ELR (cell line): ENCODE measurements around the gene RBM33.

Experiments
- DNase-seq: peaks from one replicate; pipeline ENCODE4 v3.0.0-alpha.2; 2015; ENCODE audit warnings: low read depth

RBM33 gene

DNA sequence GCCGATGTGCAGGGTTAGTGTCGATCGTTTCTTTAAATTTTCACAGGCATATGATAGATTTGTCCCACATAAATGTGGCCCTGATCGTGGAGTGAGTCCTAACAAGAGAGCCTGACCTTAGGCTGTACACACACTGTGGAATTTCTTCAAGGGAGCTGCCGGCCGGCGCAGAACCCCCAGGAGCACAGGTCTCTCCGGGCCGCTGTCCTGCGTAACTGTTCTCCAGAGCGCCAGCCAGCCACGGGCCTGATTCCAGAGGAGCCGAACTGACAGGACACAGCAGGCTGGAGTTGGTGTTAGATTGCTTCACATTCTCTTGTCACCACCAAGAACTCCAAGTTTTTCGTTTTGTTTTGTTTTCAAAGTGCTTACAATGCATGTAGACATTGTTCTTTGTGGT, 130.5 kb downstream of the RBM33 start:
- DNase-seq: no peak

DNA sequence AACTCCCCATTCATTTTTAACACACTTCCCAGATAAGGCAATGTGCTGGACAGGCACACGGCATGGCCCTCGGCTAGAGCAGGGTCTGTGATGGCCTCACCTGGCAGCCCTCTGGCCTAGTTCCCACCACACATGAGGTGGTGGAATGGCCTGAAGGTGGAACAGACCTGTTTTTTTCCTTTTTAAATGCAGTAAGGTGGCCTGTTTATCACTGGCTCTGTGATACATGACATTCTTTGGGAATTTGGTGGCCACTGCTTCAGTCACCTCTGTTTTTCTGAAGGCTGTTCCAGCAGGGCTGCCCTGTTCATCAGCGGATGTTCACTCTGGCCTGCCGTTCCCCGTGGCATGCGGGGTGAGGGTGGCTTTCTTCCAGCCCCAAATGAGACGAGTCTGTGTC, 131.2 kb downstream of the RBM33 start:
- DNase-seq: no peak

DNA sequence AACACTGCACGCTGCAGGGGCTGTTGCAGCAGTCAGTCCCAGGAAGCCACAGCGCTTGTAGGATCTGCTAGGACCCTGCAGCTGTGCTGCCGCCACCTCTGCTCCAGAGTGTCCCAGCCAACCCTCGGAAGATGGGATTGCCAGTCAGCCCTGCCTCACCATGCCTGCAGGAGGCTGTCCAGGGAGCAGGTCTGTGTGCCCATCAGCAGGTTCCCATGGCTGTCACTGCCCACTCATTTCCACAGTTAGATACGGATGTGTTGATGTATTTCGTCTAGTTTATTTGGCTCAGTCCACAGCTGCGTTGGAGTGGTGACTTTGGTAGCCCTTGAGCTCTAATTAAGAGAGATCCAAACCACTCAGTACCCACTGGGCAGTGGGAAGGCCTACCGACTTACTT, 132.1 kb downstream of the RBM33 start:
- DNase-seq: no peak

DNA sequence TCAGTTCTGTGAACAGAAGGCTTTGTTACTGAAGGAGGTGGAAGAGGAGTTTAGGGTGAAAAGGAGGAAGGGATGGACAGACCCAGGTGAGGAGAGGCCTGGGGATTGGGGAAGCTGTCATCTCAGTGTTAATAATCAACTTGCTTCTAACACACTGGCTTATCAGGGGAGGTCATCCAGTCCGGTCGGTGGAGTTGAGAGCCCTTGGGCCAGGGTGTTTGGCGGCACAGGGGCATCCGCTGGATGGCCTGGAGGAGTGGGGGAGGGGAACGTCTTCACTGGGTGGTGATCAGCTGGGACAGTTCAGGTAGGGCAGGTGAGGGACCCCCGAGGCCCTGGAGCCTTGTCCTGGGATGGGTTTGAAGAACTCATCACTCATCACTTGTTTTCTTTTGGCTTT, 133.9 kb downstream of the RBM33 start:
- DNase-seq: no peak

DNA sequence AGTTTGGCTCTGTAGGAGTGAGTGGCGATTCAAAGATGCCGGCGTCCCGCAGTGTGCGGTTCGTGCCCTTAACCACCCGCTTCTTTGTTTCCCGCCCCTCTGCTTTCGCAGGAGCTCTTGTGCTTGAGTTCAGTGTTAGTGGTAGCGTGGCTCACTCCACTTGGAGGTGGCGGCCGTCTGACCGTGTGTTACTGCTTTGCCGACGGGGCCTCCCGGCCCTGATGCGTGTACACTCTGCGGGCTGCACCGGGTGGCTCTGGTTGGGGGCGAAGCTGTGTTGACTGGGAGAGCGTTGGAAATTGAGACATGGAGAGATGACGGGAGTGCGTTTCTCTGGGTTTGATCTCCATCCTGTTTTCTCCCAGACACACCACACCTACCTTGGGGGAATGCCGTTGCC, 136.4 kb downstream of the RBM33 start:
- no peak for DNase-seq

DNA sequence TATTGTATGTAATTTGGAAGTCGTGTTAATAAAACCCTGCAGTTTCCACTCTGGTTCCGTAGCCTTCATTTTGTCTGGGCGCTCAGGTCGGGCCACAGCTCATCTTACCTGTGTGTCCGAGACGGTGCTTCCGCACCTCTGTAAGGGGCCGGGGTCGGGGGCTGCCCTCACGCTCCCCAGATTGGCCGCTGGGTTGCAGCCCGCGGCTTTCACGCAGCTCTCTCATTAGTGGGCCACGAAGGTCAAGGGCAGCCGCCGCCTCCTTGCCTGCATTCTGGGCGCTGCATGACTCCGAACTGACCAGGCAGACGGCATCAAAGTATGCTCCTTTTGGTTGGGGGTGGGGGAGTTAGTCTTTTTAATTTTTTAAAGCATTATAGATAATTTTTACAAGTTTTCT, 137.0 kb downstream of the RBM33 start:
- DNase-seq: no peak

DNA sequence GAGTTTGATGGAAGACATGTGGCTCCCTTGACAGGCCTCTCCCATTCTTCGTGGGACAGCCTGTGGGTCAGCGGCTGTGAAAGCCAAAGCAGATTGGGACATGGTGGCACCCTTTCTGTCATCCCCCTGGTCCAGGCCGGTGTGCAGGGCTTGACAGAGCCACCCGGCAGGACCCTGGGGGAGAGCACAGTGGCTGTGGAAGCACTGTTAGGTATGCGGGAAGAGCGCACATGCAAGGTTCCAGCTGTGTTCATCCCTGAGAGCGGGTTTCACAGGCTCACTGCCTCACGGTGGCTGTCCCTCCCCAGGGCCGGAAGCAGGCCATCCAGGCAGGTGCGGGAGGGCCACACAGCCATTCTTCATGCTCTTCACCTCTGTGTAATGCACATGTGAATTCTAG, 138.0 kb downstream of the RBM33 start:
- DNase-seq: no peak

DNA sequence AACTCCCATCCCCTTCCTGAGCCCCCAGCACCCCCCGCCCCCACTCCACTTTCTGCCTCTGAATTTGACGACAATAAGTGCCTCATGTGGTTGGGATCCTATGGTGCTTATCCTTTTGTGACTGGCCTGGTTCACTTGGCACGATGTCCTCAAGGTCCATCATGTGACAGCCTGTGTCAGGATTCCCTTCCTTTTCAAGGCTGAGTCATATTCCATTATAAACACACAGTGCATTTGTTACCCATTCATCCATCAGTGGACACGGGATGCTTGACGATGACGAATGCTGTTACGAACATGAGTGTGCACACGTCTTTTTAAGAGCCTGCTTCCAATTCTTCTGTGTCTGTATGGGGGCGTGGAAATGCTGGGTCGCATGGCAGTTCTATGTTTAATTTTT, 141.1 kb downstream of the RBM33 start:
- DNase-seq: peak; percentile 77

DNA sequence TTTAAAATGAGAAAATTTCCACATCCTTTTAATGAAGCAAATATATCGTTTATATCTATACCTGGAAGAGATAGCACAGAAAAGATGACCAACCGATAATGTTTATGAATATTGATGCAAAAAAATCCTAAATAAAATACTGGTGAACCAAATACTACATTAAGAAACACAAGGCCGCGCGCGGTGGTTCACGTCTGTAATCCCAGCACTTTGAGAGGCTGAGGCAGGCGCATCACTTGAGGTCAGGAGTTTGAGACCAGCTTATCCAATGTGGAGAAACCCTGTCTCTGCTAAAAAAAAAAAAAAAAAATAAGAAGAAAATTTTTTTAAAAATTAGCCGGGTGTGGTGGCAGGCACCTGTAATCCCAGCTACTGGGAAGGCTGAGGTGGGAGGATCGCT, 142.0 kb downstream of the RBM33 start:
- no peak for DNase-seq

DNA sequence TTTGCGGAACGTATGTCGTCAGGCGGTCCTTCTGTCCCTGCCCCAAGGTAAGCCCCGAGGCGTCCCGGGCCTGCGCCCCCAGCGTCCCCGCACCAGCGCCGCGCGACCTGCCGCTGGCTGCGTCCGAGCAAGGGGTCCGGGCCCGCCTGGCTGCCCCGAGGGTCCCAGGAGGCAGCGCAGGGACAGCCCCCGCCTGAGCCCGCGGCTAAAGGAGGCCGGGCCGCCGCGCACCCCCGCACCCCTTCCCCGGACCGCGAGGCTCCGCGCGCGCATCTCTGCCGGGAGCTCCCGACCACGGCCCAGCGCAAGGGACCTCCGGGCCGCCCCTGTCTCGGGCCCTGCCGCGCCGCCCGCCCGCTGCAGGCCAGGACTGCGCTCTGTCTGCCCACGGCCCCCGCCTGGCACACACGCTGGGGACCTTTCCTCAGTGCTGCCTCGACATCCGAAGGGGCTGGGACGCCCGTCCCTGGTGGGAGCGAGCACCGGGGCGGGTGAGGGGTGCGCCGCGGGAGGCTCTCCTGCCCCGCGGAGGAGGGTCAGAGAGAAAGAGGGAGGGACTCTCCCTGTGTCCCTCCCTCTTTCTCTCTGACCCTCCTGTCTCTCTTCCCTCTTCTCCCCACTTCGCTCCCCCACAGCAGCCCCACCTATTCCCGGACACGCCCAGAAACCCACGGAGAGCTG, 142.8 kb downstream of the RBM33 start:
- peak; percentile 40 for DNase-seq

DNA sequence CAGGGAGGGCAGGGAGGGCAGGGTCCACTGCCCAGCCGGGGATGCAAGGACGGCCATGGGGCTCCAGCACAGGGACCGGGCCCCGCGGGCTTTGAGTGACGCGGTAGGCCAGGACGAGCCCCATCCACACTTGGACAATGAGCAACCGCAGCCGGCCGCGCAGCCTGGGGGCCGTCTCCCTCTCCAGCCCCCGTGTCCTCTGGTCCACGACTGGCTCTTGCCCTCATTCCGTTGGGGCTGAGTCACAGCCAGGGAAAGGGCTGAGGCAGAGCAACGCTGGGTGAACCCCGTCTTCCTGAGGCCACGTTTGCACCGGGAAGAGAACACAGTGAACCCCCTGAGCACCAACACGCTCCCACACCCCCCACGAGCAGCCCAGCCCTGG, 144.1 kb downstream of the RBM33 start:
- no peak for DNase-seq

DNA sequence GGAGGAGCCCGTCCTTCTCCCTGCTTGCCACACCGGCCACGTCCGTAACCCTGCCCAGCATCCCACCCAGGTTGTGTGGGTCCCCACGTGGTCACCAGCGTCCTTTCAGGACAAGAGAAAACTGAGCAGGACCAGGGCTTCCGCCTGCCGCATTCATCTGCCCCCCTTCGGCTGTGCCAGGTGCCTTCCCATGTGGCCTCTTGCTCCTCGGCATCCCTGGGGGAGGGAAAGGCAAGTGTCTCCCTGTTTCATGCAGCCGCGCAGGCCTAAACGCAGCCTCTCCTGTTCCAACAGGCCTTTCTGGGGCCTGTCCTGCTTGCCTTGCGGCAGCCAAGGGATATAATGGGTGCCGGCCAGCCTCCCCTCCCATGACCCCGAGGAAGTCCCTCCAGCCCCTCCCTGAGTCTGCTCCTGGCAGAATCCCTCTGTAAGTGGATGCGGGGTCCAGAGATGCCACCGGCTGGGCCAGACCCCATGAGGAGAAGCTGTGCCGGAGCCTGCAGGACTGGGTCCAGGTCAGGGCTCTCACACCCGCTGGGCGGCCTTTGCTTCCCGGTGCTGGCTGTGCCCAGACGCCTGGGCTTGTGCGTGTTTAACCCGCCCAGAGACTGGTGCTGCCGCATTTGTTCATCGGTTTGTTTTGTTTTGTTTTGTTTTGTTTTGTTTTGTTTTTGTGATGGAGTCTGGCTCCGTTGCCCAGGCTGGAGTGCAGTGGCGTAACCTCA, 144.7 kb downstream of the RBM33 start:
- no peak for DNase-seq

DNA sequence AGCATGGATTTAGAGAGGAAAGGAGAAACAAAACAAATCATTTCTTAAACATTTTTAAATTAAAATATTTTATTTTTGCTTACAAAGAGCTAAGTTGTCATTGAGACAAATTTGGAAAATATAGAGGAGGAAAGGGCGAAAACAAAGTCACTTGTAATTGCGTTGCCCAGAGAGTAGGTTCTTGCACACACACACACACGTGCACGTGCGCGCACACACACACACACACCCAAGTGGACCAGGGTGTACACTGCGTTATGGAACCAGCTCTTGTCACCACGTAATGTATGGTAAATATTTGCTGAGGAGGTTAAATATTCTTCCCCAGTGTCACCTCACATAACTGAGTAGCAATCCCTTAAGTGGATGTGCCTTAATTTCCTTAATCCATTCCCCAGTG, 146.2 kb downstream of the RBM33 start:
- no peak for DNase-seq

DNA sequence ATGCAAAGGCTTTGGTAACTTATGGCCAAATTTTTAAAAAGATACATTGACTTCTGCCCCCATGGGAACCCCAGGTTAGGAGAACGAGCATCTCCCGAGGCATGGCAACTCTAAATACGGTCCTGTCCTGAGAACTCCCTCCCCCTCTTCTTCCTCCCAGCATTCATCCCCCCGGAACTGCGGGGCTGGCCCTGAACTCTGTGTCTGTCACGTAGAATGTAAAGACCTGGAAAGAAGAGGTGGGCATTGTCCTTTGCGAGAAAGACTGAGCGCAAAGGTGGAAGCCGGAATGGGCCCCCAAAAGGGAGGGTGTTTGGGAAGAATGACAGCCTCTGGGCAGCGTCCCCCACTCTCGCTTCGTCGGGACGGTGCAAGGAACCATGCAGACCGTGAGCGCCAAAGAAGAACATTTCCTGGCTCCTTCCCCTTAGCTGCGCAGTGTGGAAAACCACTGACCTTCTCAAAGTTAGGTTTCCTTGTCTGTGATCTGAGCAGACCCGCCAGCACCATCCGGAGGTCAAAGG, 146.8 kb downstream of the RBM33 start:
- no peak for DNase-seq

DNA sequence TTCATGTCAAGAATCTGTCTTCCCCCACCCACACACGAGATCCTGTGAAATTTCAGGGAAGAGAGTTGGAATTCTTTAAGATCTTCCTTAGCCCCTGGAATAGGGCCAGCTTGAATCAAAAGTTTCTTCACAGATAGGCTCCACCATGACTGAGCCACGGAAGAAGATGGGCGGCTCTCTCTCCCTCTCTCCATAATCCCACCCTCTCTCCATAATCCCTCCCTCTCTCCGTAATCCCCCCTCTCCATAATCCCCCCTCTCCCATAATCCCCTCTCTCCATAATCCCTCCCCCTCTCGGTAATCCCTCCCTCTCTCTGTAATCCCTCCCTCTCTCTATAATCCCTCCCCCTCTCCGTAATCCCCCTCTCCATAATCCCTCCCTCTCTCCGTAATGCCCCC, 147.4 kb downstream of the RBM33 start:
- peak; percentile 17 for DNase-seq

DNA sequence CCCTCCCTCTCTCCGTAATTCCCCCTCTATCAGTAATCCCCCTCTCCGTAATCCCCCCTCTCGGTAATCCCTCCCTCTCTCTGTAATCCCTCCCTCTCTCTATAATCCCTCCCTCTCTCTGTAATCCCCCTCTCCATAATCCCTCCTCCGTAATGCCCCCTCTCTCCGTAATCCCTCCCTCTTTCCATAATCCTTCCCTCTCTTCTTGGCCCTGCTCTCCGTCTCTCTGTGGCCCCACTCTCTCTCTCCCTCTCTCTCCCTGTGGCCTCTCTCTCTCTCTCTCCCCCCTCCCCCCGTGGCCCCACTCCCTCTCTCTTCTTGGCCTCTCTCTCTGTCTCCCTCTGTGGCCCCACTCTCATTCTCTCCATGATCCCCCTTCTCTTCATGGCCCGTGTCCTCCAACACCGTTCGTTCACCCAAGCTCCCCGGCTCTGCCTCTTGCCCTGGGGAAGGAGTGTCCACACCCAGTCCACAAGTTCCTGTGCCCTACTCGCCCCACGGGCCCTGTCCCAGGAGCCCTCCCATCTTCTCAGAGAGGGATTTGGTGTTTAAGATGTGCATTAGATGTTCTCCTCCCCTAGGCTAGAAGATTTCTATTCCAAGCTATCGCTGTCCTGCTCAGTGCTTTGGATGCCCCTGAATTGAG, 148.0 kb downstream of the RBM33 start:
- DNase-seq: no peak

DNA sequence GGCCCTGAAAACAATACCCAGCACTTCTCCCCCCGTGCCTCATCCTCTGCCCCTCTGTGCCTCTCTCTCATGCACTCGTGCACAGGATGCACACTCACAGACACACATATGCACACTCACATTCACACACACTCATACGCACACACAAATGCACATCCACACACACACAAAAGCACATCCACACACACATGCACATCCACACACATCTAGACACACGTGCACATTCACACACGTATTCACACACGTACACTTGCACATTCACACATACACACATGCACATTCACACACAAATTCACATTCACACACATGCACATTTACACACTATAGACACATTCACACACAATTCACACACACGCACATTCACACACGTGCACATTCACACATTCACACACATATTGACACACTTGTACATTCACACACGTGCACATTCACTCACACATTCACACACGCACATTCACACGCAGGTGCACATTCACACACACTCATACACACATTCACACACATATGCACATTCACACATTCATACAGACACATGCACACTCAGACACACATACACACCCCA, 148.6 kb downstream of the RBM33 start:
- no peak for DNase-seq

DNA sequence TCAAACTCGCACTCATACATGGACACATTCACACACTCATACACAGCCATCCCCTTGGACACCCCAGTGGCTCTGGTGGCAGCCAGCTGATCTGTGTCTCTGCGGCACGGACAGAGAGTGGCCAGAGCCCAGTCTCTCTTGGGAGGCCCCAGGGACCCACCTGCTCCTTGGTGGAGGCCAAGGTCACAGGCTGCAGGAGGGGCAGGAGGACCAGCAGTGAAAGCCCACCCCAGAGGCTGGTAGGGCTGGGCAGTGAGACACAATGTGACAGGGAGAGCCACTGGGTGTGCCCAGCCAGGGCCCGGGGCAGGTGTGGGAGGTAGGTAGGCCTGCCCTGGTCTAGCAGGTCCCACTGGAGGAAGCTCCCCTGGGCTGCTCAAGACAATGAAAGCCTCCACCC, 149.3 kb downstream of the RBM33 start:
- no peak for DNase-seq

DNA sequence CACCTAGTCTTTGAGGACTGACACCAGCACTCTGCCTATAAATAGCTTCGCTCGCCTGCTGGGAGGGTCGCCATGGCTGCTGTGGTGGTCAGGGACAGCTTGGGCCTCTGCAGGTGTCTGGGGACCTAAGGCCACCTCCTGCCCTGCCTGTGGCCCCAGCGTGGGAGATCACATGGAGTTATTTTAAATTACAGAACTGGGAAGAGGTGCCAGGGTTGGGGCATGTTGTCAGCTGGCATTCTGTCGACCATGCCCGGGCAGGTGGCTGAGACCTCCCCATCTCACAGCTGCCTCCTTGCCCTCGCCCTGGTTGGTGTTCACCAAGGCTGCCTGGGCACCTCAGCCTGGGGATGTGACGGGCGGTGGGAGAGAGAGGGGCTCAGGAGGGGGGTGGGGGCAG, 149.7 kb downstream of the RBM33 start:
- no peak for DNase-seq

DNA sequence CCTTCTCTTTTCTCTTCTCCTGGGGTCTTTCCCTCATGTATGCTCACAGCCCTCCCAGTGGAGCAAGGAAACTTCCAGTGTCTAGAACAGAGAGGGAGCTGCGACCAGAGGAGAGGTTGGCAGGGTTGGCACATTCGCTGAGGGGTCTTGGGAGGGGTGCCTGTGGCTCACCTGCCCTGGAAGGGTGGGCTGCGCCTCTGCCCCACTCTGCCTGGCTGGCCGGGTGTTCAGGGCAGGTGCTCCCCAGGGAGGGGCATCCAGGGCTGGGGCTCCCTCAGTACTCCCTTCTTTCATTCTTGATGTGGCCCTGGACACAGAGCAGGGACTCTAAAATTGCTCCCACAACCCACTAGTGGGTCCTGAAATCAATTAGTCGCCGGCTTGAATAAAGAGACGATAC, 150.9 kb downstream of the RBM33 start:
- no peak for DNase-seq

DNA sequence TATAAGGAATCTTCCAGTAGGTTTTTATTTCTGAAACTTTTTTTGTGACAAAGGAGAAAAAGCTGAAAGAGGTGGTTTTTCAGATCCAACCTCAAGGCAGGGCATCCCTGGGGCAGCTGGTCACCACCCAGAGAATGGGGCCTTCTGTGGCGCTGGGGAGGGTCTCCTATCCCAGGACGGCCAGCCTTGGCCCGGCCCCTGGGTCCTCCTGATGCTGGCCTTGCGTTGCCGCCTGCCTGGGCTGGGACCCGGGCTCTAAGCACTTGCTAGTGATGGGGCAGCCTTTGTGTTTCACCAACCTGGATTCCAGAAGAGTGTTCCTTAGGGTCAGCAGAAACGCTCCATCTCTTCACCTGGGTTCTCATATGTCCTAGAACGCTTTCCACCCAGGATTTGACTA, 151.5 kb downstream of the RBM33 start:
- no peak for DNase-seq

DNA sequence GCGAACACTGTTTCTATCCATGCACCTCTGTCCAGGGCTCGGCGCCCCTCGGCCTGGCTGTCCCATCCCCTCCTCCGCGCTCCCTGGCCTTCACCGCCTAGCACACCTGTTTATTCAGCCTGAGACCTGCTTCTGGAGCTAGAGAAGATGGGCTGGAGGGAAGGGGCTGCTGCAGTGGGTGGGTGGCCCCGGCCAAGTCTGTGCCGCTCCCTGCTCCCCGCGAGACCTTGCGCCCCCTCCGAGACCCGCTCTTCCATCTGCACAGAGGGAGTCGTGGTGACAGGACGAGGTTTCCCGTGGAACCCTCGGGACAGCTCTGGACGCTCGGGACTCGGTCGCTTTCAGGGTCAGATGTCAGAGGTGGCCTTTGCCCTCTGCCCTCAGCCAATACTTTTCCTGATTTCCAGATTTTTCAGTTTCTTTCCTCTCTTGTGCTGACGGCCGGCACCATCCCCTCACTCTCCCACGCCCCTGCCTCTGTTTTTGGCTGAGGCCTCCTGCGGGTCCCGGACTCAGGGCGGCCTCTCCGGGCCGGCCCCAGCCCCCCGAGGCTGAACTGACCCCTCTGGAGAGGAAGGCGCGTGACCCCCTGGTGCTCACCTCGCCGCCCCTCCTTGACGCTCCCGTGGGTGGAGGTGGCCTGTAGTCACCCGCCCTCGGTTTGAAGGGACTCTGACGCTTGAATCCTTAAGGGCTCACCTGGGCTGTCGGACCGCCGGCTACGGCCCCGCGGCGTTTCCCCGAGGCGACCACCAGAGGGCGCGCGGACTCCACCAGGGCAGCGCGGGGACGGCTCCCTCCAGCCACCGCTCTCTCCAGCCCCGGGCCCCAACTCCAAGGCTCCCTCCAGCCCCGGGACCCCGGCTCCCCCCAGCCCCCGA, 152.2 kb downstream of the RBM33 start:
- DNase-seq: peak; percentile 37
